HepG2 (cell line): Measurements from ENCODE around the gene PTGR1.

Experiments used
- AHDC1 ChIP-seq: sonication (generic); formaldehyde crosslinking; IDR thresholded peaks from 2 replicates; pipeline ENCODE4 v1.5.1; 2020; ENCODE audit warnings: mild to moderate bottlenecking, missing genetic modification reagents, borderline replicate concordance
- CTCF ChIP-seq: sonication (generic); formaldehyde crosslinking; IDR thresholded peaks from 2 replicates; pipeline ENCODE4 v1.5.0; 2020; ENCODE audit warnings: mild to moderate bottlenecking, missing genetic modification reagents, moderate library complexity
- FIP1L1 ChIP-seq: fragments of 200-400 bp; formaldehyde crosslinking; IDR thresholded peaks from 2 replicates; pipeline ENCODE4 v1.6.1; 2018; ENCODE audit warnings: low read depth, mild to moderate bottlenecking, low read length, moderate library complexity, borderline replicate concordance; ENCODE audit not compliant: insufficient read depth
- GABPB1 ChIP-seq: IDR thresholded peaks from 2 replicates; pipeline ENCODE4 v1.6.1; 2016; ENCODE audit warnings: mild to moderate bottlenecking, missing genetic modification reagents, moderate library complexity, missing compliant biosample characterization
- POLR2AphosphoS5 ChIP-seq: IDR thresholded peaks from 2 replicates; pipeline ENCODE4 v1.6.1; 2012; ENCODE audit warnings: low read depth, low read length
- TSC22D2 ChIP-seq: sonication (generic); formaldehyde crosslinking; IDR thresholded peaks from 2 replicates; pipeline ENCODE4 v1.5.1; 2020; ENCODE audit warnings: missing genetic modification reagents, mild to moderate bottlenecking, borderline replicate concordance
- YY1 ChIP-seq: IDR thresholded peaks from 2 replicates; pipeline ENCODE4 v1.6.1; 2011; ENCODE audit warnings: low read length, low read depth, moderate library complexity, mild to moderate bottlenecking; ENCODE audit not compliant: insufficient read depth, insufficient replicate concordance

GRCh38 chr9:111604054-111604615 is 4.7 kb upstream of the PTGR1 start:
- TF ChIP-seq GABPB1 (CRISPR knock-in tag) (no peak), POLR2AphosphoS5 (no peak), AHDC1 (no peak), FIP1L1 (no peak), YY1 (no peak), TSC22D2 (CRISPR knock-in tag) (no peak), CTCF (CRISPR knock-in tag) (no peak)
